GM12878 (cell line): ENCODE results near the gene AIDA. TPM values are rescaled to one million over a fixed set of nuclear protein-coding genes. Genes with fewer than 3 reads are reported as not detected.
"Not testable (repeated sequence)": the region's sequence is repeated elsewhere in the genome, so short reads cannot be mapped to it uniquely, and the experiment has no call there.

Experiments
- ATAC-seq: fragments of 200-7000 bp; cut with Tn5 transposase; 3 replicates; pipeline ENCODE4 v1.9.1; 2020; ENCODE audit warnings: mild to moderate bottlenecking, moderate library complexity
- BruUV-seq: library from RNA; stranded (reverse); fragments of 400-500 nt; replicated peaks from 2 replicates; lab custom pipeline; 2021; lab: Mats Ljungman, UMichigan
- CTCF ChIA-PET: fragments of 300-600 bp; sonication (Branson Sonifier 250); formaldehyde crosslinking; extraction: SDS; loops from one replicate; lab custom pipeline; 2021; ENCODE audit warnings: inconsistent platforms; lab: Yijun Ruan, JAX
- POLR2A ChIA-PET: fragments of 350-600 bp; formaldehyde crosslinking; extraction: SDS; loops from one replicate; lab custom pipeline; 2021; ENCODE audit warnings: inconsistent platforms; lab: Charles Lee
- RAD21 ChIA-PET: fragments of 300-600 bp; sonication (Branson Sonifier 250); formaldehyde crosslinking; loops from one replicate; lab custom pipeline; 2023; ENCODE audit warnings: antibody characterized with exemption; ENCODE audit not compliant: unreplicated experiment; lab: Charles Lee
- SMC1A ChIA-PET: fragments of 300-600 bp; sonication (Branson Sonifier 250); formaldehyde crosslinking; loops from one replicate; lab custom pipeline; 2023; ENCODE audit not compliant: unreplicated experiment, uncharacterized antibody; lab: Charles Lee
- DNase-seq: peaks from one replicate; pipeline ENCODE4 v3.0.0-alpha.2; 2011; ENCODE audit warnings: low read depth, low spot score
- FAIRE-seq: peaks from 3 replicates; lab custom pipeline; 2011; peaks lifted over from hg19 to GRCh38; lab: Jason Lieb, UNC
- H2AFZ ChIP-seq: 2 replicates; pipeline ENCODE4 v1.6.0; 2011; ENCODE audit warnings: low read depth, low read length, control low read depth; ENCODE audit not compliant: control insufficient read depth
- H3K27ac ChIP-seq: 2 replicates; pipeline ENCODE4 v1.5.1; 2011; ENCODE audit warnings: control low read depth; ENCODE audit not compliant: control insufficient read depth, insufficient read depth
- H3K27me3 ChIP-seq, 2 experiments: replicated peaks in 1 of 2; 2 replicates each; pipeline versions ENCODE4 v1.6.0 to v1.6.1; 2011; ENCODE audit warnings: low read length in 1 of 2; ENCODE audit not compliant: control insufficient read depth in 2 of 2, insufficient read depth in 2 of 2
- H3K36me3 ChIP-seq, 2 experiments: 2 replicates each; pipeline ENCODE4 v1.5.1; 2011; ENCODE audit warnings: low read length in 1 of 2; ENCODE audit not compliant: control insufficient read depth in 2 of 2, insufficient read depth in 2 of 2
- H3K4me1 ChIP-seq: 2 replicates; pipeline ENCODE4 v1.6.1; 2011; ENCODE audit warnings: mild to moderate bottlenecking, low read length, moderate library complexity, mixed read lengths; ENCODE audit not compliant: control insufficient read depth, insufficient read depth
- H3K4me2 ChIP-seq: 2 replicates; pipeline ENCODE4 v1.6.0; 2011; ENCODE audit warnings: control low read depth; ENCODE audit not compliant: control insufficient read depth, insufficient read depth
- H3K4me3 ChIP-seq: fragments of 200-600 bp; sonication (generic); 2 replicates; pipeline ENCODE4 v1.5.1; 2016
- H3K79me2 ChIP-seq: 2 replicates; pipeline ENCODE4 v1.6.0; 2011; ENCODE audit warnings: low read length; ENCODE audit not compliant: control insufficient read depth, insufficient read depth
- H3K9ac ChIP-seq: 2 replicates; pipeline ENCODE4 v1.8.0; 2011; ENCODE audit warnings: low read length, control low read depth, mixed read lengths; ENCODE audit not compliant: control insufficient read depth, insufficient read depth
- H3K9me3 ChIP-seq: replicated peaks from 3 replicates; pipeline ENCODE4 v1.5.1; 2011; ENCODE audit warnings: mild to moderate bottlenecking, low read length; ENCODE audit not compliant: control insufficient read depth, insufficient read depth
- H4K20me1 ChIP-seq: 2 replicates; pipeline ENCODE4 v1.6.0; 2011; ENCODE audit not compliant: control insufficient read depth, insufficient read depth
- MAX ChIP-seq: IDR thresholded peaks from 2 replicates; pipeline ENCODE4 v1.6.1; 2012; ENCODE audit warnings: low read depth, low read length, improper control_type of control experiment
- MXI1 ChIP-seq: fragments of 150-350 bp; IDR thresholded peaks from 2 replicates; pipeline ENCODE4 v1.6.1; 2011; ENCODE audit warnings: low read depth, mild to moderate bottlenecking, inconsistent platforms, low read length, improper control_type of control experiment
- NFXL1 ChIP-seq: fragments of 450-650 bp; IDR thresholded peaks from 2 replicates; pipeline ENCODE4 v1.6.1; 2017; ENCODE audit warnings: antibody characterized with exemption, mild to moderate bottlenecking, borderline replicate concordance
- NR2C2 ChIP-seq: IDR thresholded peaks from 2 replicates; pipeline ENCODE4 v1.6.1; 2011; ENCODE audit warnings: borderline replicate concordance, low read depth; ENCODE audit not compliant: control insufficient read depth, insufficient read length
- NR2F1 ChIP-seq: fragments of 450-650 bp; conservative IDR thresholded peaks from 2 replicates; pipeline ENCODE4 v1.6.1; 2017; ENCODE audit warnings: mild to moderate bottlenecking
- RFX5 ChIP-seq: IDR thresholded peaks from 2 replicates; pipeline ENCODE4 v1.6.1; 2011; ENCODE audit warnings: low read depth, low read length, improper control_type of control experiment
- SUZ12 ChIP-seq: fragments of 200-600 bp; sonication (generic); IDR thresholded peaks from one replicate; pipeline ENCODE4 v1.6.1; 2018; ENCODE audit warnings: antibody characterized with exemption, mild to moderate bottlenecking; ENCODE audit not compliant: unreplicated experiment
- YY1 ChIP-seq: IDR thresholded peaks from 2 replicates; pipeline ENCODE4 v1.6.1; 2011; ENCODE audit warnings: low read depth, mild to moderate bottlenecking, low read length
- WGBS: methylation state at CpG from one replicate; pipeline ENCODE4 v1.1.6; 2016; ENCODE audit warnings: low lambda C conversion rate; ENCODE audit not compliant: insufficient replicate concordance, insufficient coverage; ENCODE audit errors: missing lambda C conversion rate; 5-methylcytosine and 5-hydroxymethylcytosine counted together
- in situ Hi-C: fragments of 300-500 bp; cut with MboI; formaldehyde crosslinking; loops from 9 replicates; pipeline ENCODE4 v1.14.3; 2018; ENCODE audit warnings: mixed read lengths
- intact Hi-C: fragments of 100-400 bp; cut with micrococcal nuclease; formaldehyde crosslinking; loops from one replicate; pipeline ENCODE4 v1.14.2; 2022; ENCODE audit not compliant: unreplicated experiment
- polyA plus RNA-seq, 11 experiments: library from polyadenylated mRNA; depleted of rRNA in 4 of 11; unstranded in 6 of 11; stranded (reverse) in 5 of 11; fragments of >200 nt; fragmentation: Nextera tagmentation in 4 of 11; fragmentation: Illumina TruSeq in 1 of 11; extraction: Ambion mirVana in 4 of 11; extraction: Trizol in 1 of 11; gene quantifications; 1 replicate in 1 of 11; 2 replicates in 10 of 11; pipeline versions ENCODE4 v1.2.1 to v1.2.3, GENCODE V29; 2011 to 2016; ENCODE audit warnings: inconsistent platforms in 2 of 11, missing spikeins in 2 of 11, low read depth in 1 of 11
- total RNA-seq, 4 experiments: library from RNA; depleted of rRNA in 3 of 4; stranded (reverse); fragments of >200 nt in 3 of 4; fragmentation: Illumina TruSeq in 1 of 4; extraction: Trizol in 1 of 4; gene quantifications; 2 replicates each; pipeline versions ENCODE4 v1.2.1 to v1.2.3, GENCODE V29; 2013 to 2021
- TF ChIP-seq, protein P1 (sequence below): IDR thresholded peaks from 2 replicates; pipeline ENCODE4 v1.6.1; 2012; ENCODE audit warnings: low read depth, low read length, improper control_type of control experiment
- TF ChIP-seq, protein P2 (sequence below): IDR thresholded peaks from 2 replicates; pipeline ENCODE4 v1.6.1; 2011; ENCODE audit warnings: mild to moderate bottlenecking, low read depth, low read length, moderate library complexity; ENCODE audit not compliant: insufficient replicate concordance

Gene AIDA
- total and polyA plus RNA-seq, 10 of the 15 experiments (the other 5 are each of a cell fraction or from before 2014, with no cell fraction given): 8.9 to 43.1 (median 19.2) TPM

- H3K4me3 ChIP-seq, in situ Hi-C loops, BruUV-seq, H3K27me3 ChIP-seq, H3K9ac ChIP-seq, H3K27ac ChIP-seq, FAIRE-seq, H3K4me2 ChIP-seq, H2AFZ ChIP-seq, RAD21 ChIA-PET, H3K4me1 ChIP-seq, H3K36me3 ChIP-seq, intact Hi-C loops, H3K9me3 ChIP-seq, H4K20me1 ChIP-seq, H3K79me2 ChIP-seq, DNase-seq: not testable (repeated sequence)
- ChIA-PET CTCF (interaction anchor here (0.7 to 1.6 kb wide), 3 partner anchors 340 to 382 kb away, joined by 3 to 4 read pairs (median 4); no protein-coding TSS in a partner anchor), SMC1A (interaction anchor here (0.6 to 1.0 kb wide), 4 partner anchors 10 to 82 kb away, joined by 3 read pairs; no protein-coding TSS in a partner anchor), POLR2A (interaction anchor here (1.5 kb wide), 1 partner anchor 10 kb away, joined by 4 read pairs; no protein-coding TSS in a partner anchor)
- peak; percentile 48; the same call in 2 of the 3 replicates for ATAC-seq
- WGBS: 49% methylated on average over 5 of the region's 5 CpGs
These were observed 29.6 kb upstream of the AIDA start for GRCh38 chr1:222741630-222742457.

GRCh38 chr1:222739929-222740328, 27.6 kb upstream of the AIDA start:
- in situ Hi-C loops (loop anchor here (10.0 kb wide), 1 partner anchor 345 kb away; no protein-coding TSS in a partner anchor), intact Hi-C loops (no loop called here)
- Histone ChIP-seq H3K27ac (no peak overlapping the region), H3K9ac (no peak overlapping the region), H3K4me1 (no peaks in the 10 kb centered on the region), H3K4me3 (no peak overlapping the region), H3K9me3 (no peaks in the 10 kb centered on the region), H3K79me2 (no peaks in the 10 kb centered on the region), H2AFZ (no peak overlapping the region), H3K27me3 (no peaks in the 10 kb centered on the region), H4K20me1 (no peaks in the 10 kb centered on the region), H3K4me2 (no peak overlapping the region), H3K36me3 (no peaks in the 10 kb centered on the region)
- no peak for FAIRE-seq
- POLR2A ChIA-PET: no interaction called here
- WGBS: 43% methylated on average over 1 of the region's 1 CpG
- no peak for TF ChIP-seq NFXL1
- no peak for TF ChIP-seq RFX5
- TF ChIP-seq, protein P1, sequence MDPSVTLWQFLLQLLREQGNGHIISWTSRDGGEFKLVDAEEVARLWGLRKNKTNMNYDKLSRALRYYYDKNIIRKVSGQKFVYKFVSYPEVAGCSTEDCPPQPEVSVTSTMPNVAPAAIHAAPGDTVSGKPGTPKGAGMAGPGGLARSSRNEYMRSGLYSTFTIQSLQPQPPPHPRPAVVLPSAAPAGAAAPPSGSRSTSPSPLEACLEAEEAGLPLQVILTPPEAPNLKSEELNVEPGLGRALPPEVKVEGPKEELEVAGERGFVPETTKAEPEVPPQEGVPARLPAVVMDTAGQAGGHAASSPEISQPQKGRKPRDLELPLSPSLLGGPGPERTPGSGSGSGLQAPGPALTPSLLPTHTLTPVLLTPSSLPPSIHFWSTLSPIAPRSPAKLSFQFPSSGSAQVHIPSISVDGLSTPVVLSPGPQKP: no peak
- no peak for TF ChIP-seq SUZ12
- TF ChIP-seq NR2C2: no peak
- no peak for TF ChIP-seq YY1
- no peak for TF ChIP-seq MXI1
- TF ChIP-seq NR2F1: no peak
- TF ChIP-seq MAX: no peak
- TF ChIP-seq, protein P2, sequence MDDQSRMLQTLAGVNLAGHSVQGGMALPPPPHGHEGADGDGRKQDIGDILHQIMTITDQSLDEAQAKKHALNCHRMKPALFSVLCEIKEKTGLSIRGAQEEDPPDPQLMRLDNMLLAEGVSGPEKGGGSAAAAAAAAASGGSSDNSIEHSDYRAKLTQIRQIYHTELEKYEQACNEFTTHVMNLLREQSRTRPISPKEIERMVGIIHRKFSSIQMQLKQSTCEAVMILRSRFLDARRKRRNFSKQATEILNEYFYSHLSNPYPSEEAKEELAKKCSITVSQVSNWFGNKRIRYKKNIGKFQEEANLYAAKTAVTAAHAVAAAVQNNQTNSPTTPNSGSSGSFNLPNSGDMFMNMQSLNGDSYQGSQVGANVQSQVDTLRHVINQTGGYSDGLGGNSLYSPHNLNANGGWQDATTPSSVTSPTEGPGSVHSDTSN: no peak
- RAD21 ChIA-PET: interaction anchor here (2.3 kb wide), 1 partner anchor 384 kb away, joined by 10 read pairs; no protein-coding TSS in a partner anchor
- CTCF ChIA-PET: interaction anchor here (0.6 to 2.9 kb wide), 13 partner anchors 11 to 888 kb away, joined by 3 to 29 read pairs (median 4); no protein-coding TSS in a partner anchor
- BruUV-seq: no TSS peak
- no peak for DNase-seq
- no peak for ATAC-seq
- SMC1A ChIA-PET: interaction anchor here (0.7 to 1.7 kb wide), 4 partner anchors 11 to 394 kb away, joined by 3 to 16 read pairs (median 3); no protein-coding TSS in a partner anchor
